ENCODE data around the gene DLGAP1.

- TF ChIP-seq CTCF (IDR thresholded peaks at IDR 0.05; ENCODE audit: insufficient read depth, low read length) (no peak), POLR2AphosphoS5 (IDR thresholded peaks at IDR 0.05; ENCODE audit: low read depth) (no peak), GABPA (IDR thresholded peaks at IDR 0.05; ENCODE audit: low read depth) (no peak)
Measured at GRCh38 chr18:3491981-3492555, 963.0 kb downstream of the DLGAP1 start.

Data from HL-60 (cell line).